Mesenchymal stem cell (in vitro differentiated cells and primary cell): ENCODE data around the gene QSOX2.
A peak's percentile ranks its signal among the peaks of the same experiment; 100 is the strongest.

Experiments
- DNase-seq: peaks from one replicate; pipeline ENCODE4 v3.0.0-alpha.2; 2013
- H2AFZ ChIP-seq: one replicate; pipeline ENCODE4 v1.6.1; 2013; ENCODE audit warnings: low read depth, mild to moderate bottlenecking, control low read depth, inconsistent platforms, low read length, moderate library complexity
- H2AK5ac ChIP-seq: 2 replicates; pipeline ENCODE4 v1.6.1; 2013; ENCODE audit warnings: low read length, moderate library complexity, mild to moderate bottlenecking, inconsistent platforms; ENCODE audit not compliant: severe bottlenecking
- H2BK120ac ChIP-seq: one replicate; pipeline ENCODE4 v1.6.1; 2013; ENCODE audit warnings: low read depth, mild to moderate bottlenecking, inconsistent platforms, low read length, moderate library complexity
- H2BK12ac ChIP-seq, 2 experiments: one replicate each; pipeline ENCODE4 v1.6.1; 2013; ENCODE audit warnings: inconsistent platforms in 2 of 2, low read length in 2 of 2, mild to moderate bottlenecking in 2 of 2, moderate library complexity in 2 of 2, control low read depth in 1 of 2
- H2BK15ac ChIP-seq: one replicate; pipeline ENCODE4 v1.6.1; 2013; ENCODE audit warnings: mild to moderate bottlenecking, low read depth, inconsistent platforms; ENCODE audit not compliant: poor library complexity, severe bottlenecking
- H2BK5ac ChIP-seq: 2 replicates; pipeline ENCODE4 v1.6.1; 2013; ENCODE audit warnings: low read depth, mild to moderate bottlenecking, low read length, control low read depth, inconsistent platforms; ENCODE audit not compliant: poor library complexity, severe bottlenecking
- H3K14ac ChIP-seq, 2 experiments: one replicate each; pipeline ENCODE4 v1.6.1; 2013; ENCODE audit warnings: inconsistent platforms in 2 of 2, low read length in 2 of 2, control low read depth in 1 of 2, mild to moderate bottlenecking in 1 of 2, moderate library complexity in 1 of 2
- H3K18ac ChIP-seq, 2 experiments: one replicate each; pipeline ENCODE4 v1.6.1; 2013; ENCODE audit warnings: inconsistent platforms in 2 of 2, low read length in 2 of 2, control low read depth in 1 of 2, low read depth in 1 of 2, mild to moderate bottlenecking in 1 of 2
- H3K23ac ChIP-seq, 2 experiments: one replicate each; pipeline ENCODE4 v1.6.1; 2013; ENCODE audit warnings: inconsistent platforms in 2 of 2, low read length in 2 of 2, mild to moderate bottlenecking in 2 of 2, moderate library complexity in 2 of 2, control low read depth in 1 of 2
- H3K27ac ChIP-seq: 2 replicates; pipeline ENCODE4 v1.5.1; 2013; ENCODE audit warnings: mild to moderate bottlenecking, moderate library complexity, low read length, control low read depth, inconsistent platforms; ENCODE audit not compliant: poor library complexity, severe bottlenecking
- H3K27me3 ChIP-seq, 2 experiments: 2 replicates each; pipeline versions ENCODE4 v1.6.1 to v1.7.0; 2013; ENCODE audit warnings: low read length in 2 of 2, mild to moderate bottlenecking in 2 of 2, moderate library complexity in 2 of 2, control low read depth in 1 of 2, inconsistent platforms in 1 of 2; ENCODE audit not compliant: control insufficient read depth in 1 of 2, insufficient read depth in 1 of 2
- H3K36me3 ChIP-seq, 2 experiments: 2 replicates each; pipeline versions ENCODE4 v1.6.1 to v1.7.0; 2013; ENCODE audit warnings: low read length in 2 of 2, control low read depth in 1 of 2, inconsistent platforms in 1 of 2, low read depth in 1 of 2, mild to moderate bottlenecking in 1 of 2; ENCODE audit not compliant: insufficient read depth in 2 of 2, control insufficient read depth in 1 of 2
- H3K4ac ChIP-seq, 2 experiments: one replicate each; pipeline ENCODE4 v1.6.1; 2013; ENCODE audit warnings: inconsistent platforms in 2 of 2, low read length in 2 of 2, mild to moderate bottlenecking in 2 of 2, moderate library complexity in 2 of 2, control low read depth in 1 of 2, low read depth in 1 of 2
- H3K4me1 ChIP-seq: 2 replicates; pipeline ENCODE4 v1.6.1; 2013; ENCODE audit warnings: low read depth, low read length, control low read depth; ENCODE audit not compliant: control insufficient read depth, insufficient read depth
- H3K4me2 ChIP-seq: 2 replicates; pipeline ENCODE4 v1.6.1; 2013; ENCODE audit warnings: low read length, mild to moderate bottlenecking, inconsistent platforms; ENCODE audit not compliant: poor library complexity, severe bottlenecking
- H3K4me3 ChIP-seq, 2 experiments: 2 replicates each; pipeline versions ENCODE4 v1.5.1 to v1.7.0; 2013; ENCODE audit warnings: low read length in 2 of 2, mild to moderate bottlenecking in 2 of 2, control low read depth in 1 of 2, low read depth in 1 of 2; ENCODE audit not compliant: insufficient read depth in 1 of 2
- H3K79me1 ChIP-seq: replicated peaks from 2 replicates; pipeline ENCODE4 v1.6.1; 2013; ENCODE audit warnings: mild to moderate bottlenecking, control low read depth, low read length, inconsistent platforms; ENCODE audit not compliant: poor library complexity, severe bottlenecking
- H3K9ac ChIP-seq: 2 replicates; pipeline ENCODE4 v1.7.0; 2013; ENCODE audit warnings: mild to moderate bottlenecking, low read length, moderate library complexity
- H3K9me3 ChIP-seq: 2 replicates; pipeline ENCODE4 v1.7.0; 2013; ENCODE audit warnings: mild to moderate bottlenecking, low read length; ENCODE audit not compliant: control insufficient read depth
- H4K8ac ChIP-seq: one replicate; pipeline ENCODE4 v1.6.1; 2013; ENCODE audit warnings: inconsistent platforms, mild to moderate bottlenecking, low read length, moderate library complexity
- H4K91ac ChIP-seq: one replicate; pipeline ENCODE4 v1.6.1; 2013; ENCODE audit warnings: mild to moderate bottlenecking, low read length, inconsistent platforms
- WGBS: methylation state at CpG from one replicate; pipeline ENCODE4 v1.1.7; 2013; ENCODE audit warnings: mixed read lengths; 5-methylcytosine and 5-hydroxymethylcytosine counted together

Gene QSOX2

GRCh38 chr9:136205707-136205992 lies 40.0 kb downstream of the QSOX2 start:
- Histone ChIP-seq H3K4me1 (peaks cover 12% of the 10 kb centered on the region), H3K79me1 (peaks cover 2% of the 10 kb centered on the region), H3K18ac (no peak overlapping the region), H2BK15ac (no peak overlapping the region), H4K8ac (no peak overlapping the region), H3K23ac (no peak overlapping the region), H3K36me3 (peaks cover 3 to 34% of the 10 kb centered on the region in 2 experiments), H2AFZ (no peak overlapping the region), H2BK120ac (no peak overlapping the region), H3K4ac (no peak overlapping the region), H3K27ac (no peak overlapping the region), H3K27me3 (peaks cover 36 to 41% of the 10 kb centered on the region in 2 experiments), H2BK12ac (no peak overlapping the region), H2BK5ac (no peak overlapping the region), H3K14ac (no peak overlapping the region), H3K9me3 (no peaks in the 10 kb centered on the region), H2AK5ac (no peak overlapping the region), H4K91ac (no peak overlapping the region), H3K9ac (no peak overlapping the region), H3K4me3 (no peak overlapping the region), H3K4me2 (no peak overlapping the region)
- no peak for DNase-seq
- WGBS, result 86% methylated on average over 5 of the region's 5 CpGs

- H3K9ac ChIP-seq, result no peak within 1 kb of the TSS
- no peak within 1 kb of the TSS for H3K4ac ChIP-seq
- H2BK15ac ChIP-seq, result no peak within 1 kb of the TSS
- peaks cover 3 to 30% of the 10 kb centered on the region in 2 experiments for H3K36me3 ChIP-seq
- WGBS, result 10% methylated on average over 51 of the region's 70 CpGs
- H2AFZ ChIP-seq, result no peak within 1 kb of the TSS
- H3K9me3 ChIP-seq, result no peaks in the 10 kb centered on the region
- H3K23ac ChIP-seq, result no peak within 1 kb of the TSS
- H2AK5ac ChIP-seq, result no peak within 1 kb of the TSS
- H3K27me3 ChIP-seq, result peaks cover 42 to 47% of the 10 kb centered on the region in 2 experiments
- no peak within 1 kb of the TSS for H2BK120ac ChIP-seq
- peak within 1 kb of the TSS; percentile 29 for H3K4me2 ChIP-seq
- H4K91ac ChIP-seq, result no peak within 1 kb of the TSS
- H3K79me1 ChIP-seq, result peaks cover 2% of the 10 kb centered on the region
- H3K14ac ChIP-seq, result no peak within 1 kb of the TSS
- H3K18ac ChIP-seq, result no peak within 1 kb of the TSS
- no peak within 1 kb of the TSS for H2BK5ac ChIP-seq
- DNase-seq, result peak; percentile 32
- H4K8ac ChIP-seq, result no peak within 1 kb of the TSS
- no peak within 1 kb of the TSS for H3K4me3 ChIP-seq
- H3K27ac ChIP-seq, result no peak within 1 kb of the TSS
- H3K4me1 ChIP-seq, result peaks cover 12% of the 10 kb centered on the region
- no peak within 1 kb of the TSS for H2BK12ac ChIP-seq
Observed at GRCh38 chr9:136204838-136205706, 40.5 kb downstream of the QSOX2 start, which contains the start of gene LHX3. LHX3 (minus strand) TSS chr9:136205128; CDS start chr9:136205012, 116 bp downstream.

GRCh38 chr9:136204145-136204805 lies 41.3 kb downstream of the QSOX2 start:
- H3K9ac ChIP-seq, result no peak overlapping the region
- peaks cover 50 to 55% of the 10 kb centered on the region in 2 experiments for H3K27me3 ChIP-seq
- peaks cover 2% of the 10 kb centered on the region for H3K79me1 ChIP-seq
- WGBS, result 70% methylated on average over 22 of the region's 25 CpGs
- peaks cover 3 to 27% of the 10 kb centered on the region in 2 experiments for H3K36me3 ChIP-seq
- no peak overlapping the region for H3K23ac ChIP-seq
- H2BK15ac ChIP-seq, result no peak overlapping the region
- H2BK12ac ChIP-seq, result no peak overlapping the region
- no peak overlapping the region for H4K8ac ChIP-seq
- no peak overlapping the region for H3K4me2 ChIP-seq
- H2AFZ ChIP-seq, result no peak overlapping the region
- H3K4me1 ChIP-seq, result peaks cover 16% of the 10 kb centered on the region
- DNase-seq, result no peak
- no peak overlapping the region for H3K27ac ChIP-seq
- H4K91ac ChIP-seq, result no peak overlapping the region
- H2BK120ac ChIP-seq, result no peak overlapping the region
- no peak overlapping the region for H2AK5ac ChIP-seq
- H3K14ac ChIP-seq, result no peak overlapping the region
- no peaks in the 10 kb centered on the region for H3K9me3 ChIP-seq
- no peak overlapping the region for H3K18ac ChIP-seq
- H2BK5ac ChIP-seq, result no peak overlapping the region
- H3K4me3 ChIP-seq, result no peak overlapping the region
- H3K4ac ChIP-seq, result no peak overlapping the region

GRCh38 chr9:136203408-136204144 lies 42.0 kb downstream of the QSOX2 start:
- no peaks in the 10 kb centered on the region for H3K9me3 ChIP-seq
- no peak for DNase-seq
- no peak overlapping the region for H3K18ac ChIP-seq
- peaks cover 52 to 57% of the 10 kb centered on the region in 2 experiments for H3K27me3 ChIP-seq
- H2BK120ac ChIP-seq, result no peak overlapping the region
- no peak overlapping the region for H2BK12ac ChIP-seq
- H4K8ac ChIP-seq, result no peak overlapping the region
- WGBS, result 30% methylated on average over 33 of the region's 33 CpGs
- H4K91ac ChIP-seq, result no peak overlapping the region
- no peak overlapping the region for H3K14ac ChIP-seq
- no peak overlapping the region for H2BK15ac ChIP-seq
- no peak overlapping the region for H3K4me3 ChIP-seq
- H3K4me1 ChIP-seq, result peaks cover 19% of the 10 kb centered on the region
- H3K27ac ChIP-seq, result no peak overlapping the region
- H3K9ac ChIP-seq, result no peak overlapping the region
- peaks cover 3 to 20% of the 10 kb centered on the region in 2 experiments for H3K36me3 ChIP-seq
- no peak overlapping the region for H2AFZ ChIP-seq
- no peak overlapping the region for H3K4ac ChIP-seq
- peaks cover 2% of the 10 kb centered on the region for H3K79me1 ChIP-seq
- no peak overlapping the region for H3K23ac ChIP-seq
- H2BK5ac ChIP-seq, result no peak overlapping the region
- H3K4me2 ChIP-seq, result no peak overlapping the region
- H2AK5ac ChIP-seq, result no peak overlapping the region
